Measurements from ENCODE around the gene PVRIG.
"Not testable (repeated sequence)": the region's sequence is repeated elsewhere in the genome, so short reads cannot be mapped to it uniquely, and the experiment has no call there.

Gene PVRIG

DNA sequence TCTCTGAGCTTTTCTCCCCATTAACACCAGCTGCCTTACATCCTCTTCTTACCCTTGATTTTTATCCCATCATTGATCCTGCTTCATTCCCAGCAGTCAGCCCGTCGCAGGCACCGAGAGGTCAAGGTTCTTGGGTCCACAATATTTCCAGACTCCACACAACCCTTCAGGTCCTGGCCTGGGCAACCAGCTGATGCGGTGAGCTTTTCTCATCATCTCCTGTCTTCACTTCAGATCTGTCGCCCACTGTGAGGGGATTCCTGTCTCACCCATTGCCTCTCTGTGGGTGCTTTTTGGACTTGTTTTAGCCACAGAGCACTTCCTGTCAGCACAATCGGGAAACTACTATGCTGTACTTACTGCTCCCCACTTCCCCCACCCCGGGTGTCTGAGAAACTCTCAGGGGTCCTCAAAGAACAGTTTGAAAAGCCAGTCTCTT is 8.4 kb upstream of the PVRIG start:
- TF ChIP-seq GABPA (IDR thresholded peaks at IDR 0.05; ENCODE audit: low read depth), result no peak
- TF ChIP-seq, protein P1, sequence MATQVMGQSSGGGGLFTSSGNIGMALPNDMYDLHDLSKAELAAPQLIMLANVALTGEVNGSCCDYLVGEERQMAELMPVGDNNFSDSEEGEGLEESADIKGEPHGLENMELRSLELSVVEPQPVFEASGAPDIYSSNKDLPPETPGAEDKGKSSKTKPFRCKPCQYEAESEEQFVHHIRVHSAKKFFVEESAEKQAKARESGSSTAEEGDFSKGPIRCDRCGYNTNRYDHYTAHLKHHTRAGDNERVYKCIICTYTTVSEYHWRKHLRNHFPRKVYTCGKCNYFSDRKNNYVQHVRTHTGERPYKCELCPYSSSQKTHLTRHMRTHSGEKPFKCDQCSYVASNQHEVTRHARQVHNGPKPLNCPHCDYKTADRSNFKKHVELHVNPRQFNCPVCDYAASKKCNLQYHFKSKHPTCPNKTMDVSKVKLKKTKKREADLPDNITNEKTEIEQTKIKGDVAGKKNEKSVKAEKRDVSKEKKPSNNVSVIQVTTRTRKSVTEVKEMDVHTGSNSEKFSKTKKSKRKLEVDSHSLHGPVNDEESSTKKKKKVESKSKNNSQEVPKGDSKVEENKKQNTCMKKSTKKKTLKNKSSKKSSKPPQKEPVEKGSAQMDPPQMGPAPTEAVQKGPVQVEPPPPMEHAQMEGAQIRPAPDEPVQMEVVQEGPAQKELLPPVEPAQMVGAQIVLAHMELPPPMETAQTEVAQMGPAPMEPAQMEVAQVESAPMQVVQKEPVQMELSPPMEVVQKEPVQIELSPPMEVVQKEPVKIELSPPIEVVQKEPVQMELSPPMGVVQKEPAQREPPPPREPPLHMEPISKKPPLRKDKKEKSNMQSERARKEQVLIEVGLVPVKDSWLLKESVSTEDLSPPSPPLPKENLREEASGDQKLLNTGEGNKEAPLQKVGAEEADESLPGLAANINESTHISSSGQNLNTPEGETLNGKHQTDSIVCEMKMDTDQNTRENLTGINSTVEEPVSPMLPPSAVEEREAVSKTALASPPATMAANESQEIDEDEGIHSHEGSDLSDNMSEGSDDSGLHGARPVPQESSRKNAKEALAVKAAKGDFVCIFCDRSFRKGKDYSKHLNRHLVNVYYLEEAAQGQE (IDR thresholded peaks at IDR 0.05; ENCODE audit: insufficient replicate concordance, low read depth), result no peak
- no peak for TF ChIP-seq POLR2AphosphoS5 (IDR thresholded peaks at IDR 0.05; ENCODE audit: low read depth)
- no peak for TF ChIP-seq SPI1 (IDR thresholded peaks at IDR 0.05; ENCODE audit: borderline replicate concordance, low read depth)
- TF ChIP-seq, protein P2, sequence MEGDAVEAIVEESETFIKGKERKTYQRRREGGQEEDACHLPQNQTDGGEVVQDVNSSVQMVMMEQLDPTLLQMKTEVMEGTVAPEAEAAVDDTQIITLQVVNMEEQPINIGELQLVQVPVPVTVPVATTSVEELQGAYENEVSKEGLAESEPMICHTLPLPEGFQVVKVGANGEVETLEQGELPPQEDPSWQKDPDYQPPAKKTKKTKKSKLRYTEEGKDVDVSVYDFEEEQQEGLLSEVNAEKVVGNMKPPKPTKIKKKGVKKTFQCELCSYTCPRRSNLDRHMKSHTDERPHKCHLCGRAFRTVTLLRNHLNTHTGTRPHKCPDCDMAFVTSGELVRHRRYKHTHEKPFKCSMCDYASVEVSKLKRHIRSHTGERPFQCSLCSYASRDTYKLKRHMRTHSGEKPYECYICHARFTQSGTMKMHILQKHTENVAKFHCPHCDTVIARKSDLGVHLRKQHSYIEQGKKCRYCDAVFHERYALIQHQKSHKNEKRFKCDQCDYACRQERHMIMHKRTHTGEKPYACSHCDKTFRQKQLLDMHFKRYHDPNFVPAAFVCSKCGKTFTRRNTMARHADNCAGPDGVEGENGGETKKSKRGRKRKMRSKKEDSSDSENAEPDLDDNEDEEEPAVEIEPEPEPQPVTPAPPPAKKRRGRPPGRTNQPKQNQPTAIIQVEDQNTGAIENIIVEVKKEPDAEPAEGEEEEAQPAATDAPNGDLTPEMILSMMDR (IDR thresholded peaks at IDR 0.05; ENCODE audit: insufficient read depth, low read length), result no peak
- DNase-seq (ENCODE audit: low read depth in 1 of 2, low spot score in 1 of 2), result no peak
- H3K4me3 ChIP-seq (replicated peaks; ENCODE audit: insufficient read depth, low read length), result no peak overlapping the region
- no peaks in the 10 kb centered on the region for H3K27me3 ChIP-seq (ENCODE audit: insufficient read depth, poor library complexity, severe bottlenecking)
- no peak overlapping the region for H3K27ac ChIP-seq (replicated peaks)

DNA sequence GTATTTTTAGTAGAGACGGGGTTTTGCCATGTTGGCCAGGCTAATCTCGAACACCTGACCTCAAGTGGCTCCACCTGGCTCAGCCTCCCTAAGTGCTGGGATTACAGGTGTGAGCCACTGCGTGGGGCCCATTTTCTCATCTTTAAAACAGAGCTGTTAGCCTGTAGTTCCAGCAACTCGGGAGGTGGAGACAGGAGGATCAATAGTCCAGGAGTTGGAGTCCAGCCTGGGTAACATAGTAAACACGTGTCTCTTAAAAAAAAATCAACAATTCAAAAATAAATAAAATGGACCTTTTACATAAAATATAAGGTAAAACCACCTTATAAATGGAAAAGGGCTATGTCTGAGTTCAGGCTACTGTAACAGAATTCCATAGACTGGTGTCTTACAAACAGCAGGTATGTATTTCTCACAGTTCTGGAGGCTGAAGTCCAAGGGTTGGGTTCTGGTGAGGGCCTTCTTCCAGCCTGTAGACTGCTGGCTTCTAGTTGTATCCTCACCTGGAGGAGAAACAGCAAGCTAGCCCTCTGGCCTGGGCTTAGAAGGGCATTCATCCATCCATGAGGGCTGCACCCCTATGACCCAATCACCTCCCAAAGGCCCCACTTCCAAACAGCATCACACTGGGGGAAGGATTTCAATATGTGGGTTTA is 7.0 kb upstream of the PVRIG start:
- H3K27ac ChIP-seq (replicated peaks), result no peak overlapping the region
- DNase-seq (ENCODE audit: low read depth in 1 of 2, low spot score in 1 of 2), result no peak
- TF ChIP-seq SPI1 (IDR thresholded peaks at IDR 0.05; ENCODE audit: borderline replicate concordance, low read depth) (no peak), GABPA (IDR thresholded peaks at IDR 0.05; ENCODE audit: low read depth) (no peak), POLR2AphosphoS5 (IDR thresholded peaks at IDR 0.05; ENCODE audit: low read depth) (no peak)
- TF ChIP-seq, protein P1 (IDR thresholded peaks at IDR 0.05; ENCODE audit: insufficient replicate concordance, low read depth), result no peak
- TF ChIP-seq, protein P2 (IDR thresholded peaks at IDR 0.05; ENCODE audit: insufficient read depth, low read length), result no peak

DNA sequence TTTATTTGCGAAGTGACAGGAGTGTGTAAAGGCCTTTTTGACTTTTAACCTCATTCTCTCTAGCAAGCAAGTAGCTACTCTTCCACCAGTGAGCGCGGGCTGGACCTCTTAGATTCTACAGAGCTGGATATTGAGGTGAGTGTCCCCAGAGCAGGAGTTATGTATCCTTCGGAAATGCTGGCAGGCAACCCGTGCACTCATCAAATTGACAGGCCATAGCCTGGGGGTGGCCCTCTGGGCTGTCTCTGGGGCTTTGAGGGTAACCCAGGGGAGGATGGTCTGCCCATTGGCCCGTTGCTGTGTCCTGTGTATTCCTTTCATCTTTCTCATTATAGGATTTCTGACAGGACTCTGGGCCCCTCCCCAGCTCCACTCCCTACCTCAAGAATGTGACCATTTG is 6.1 kb upstream of the PVRIG start:
- Histone ChIP-seq H3K27ac (replicated peaks) (no peak overlapping the region), H3K4me3 (replicated peaks; ENCODE audit: insufficient read depth, low read length) (no peak overlapping the region), H3K27me3 (ENCODE audit: insufficient read depth, poor library complexity, severe bottlenecking) (no peaks in the 10 kb centered on the region)
- no peak for TF ChIP-seq SPI1 (IDR thresholded peaks at IDR 0.05; ENCODE audit: borderline replicate concordance, low read depth)
- TF ChIP-seq POLR2AphosphoS5 (IDR thresholded peaks at IDR 0.05; ENCODE audit: low read depth), result no peak
- TF ChIP-seq, protein P1 (IDR thresholded peaks at IDR 0.05; ENCODE audit: insufficient replicate concordance, low read depth), result no peak
- no peak for TF ChIP-seq GABPA (IDR thresholded peaks at IDR 0.05; ENCODE audit: low read depth)
- TF ChIP-seq, protein P2 (IDR thresholded peaks at IDR 0.05; ENCODE audit: insufficient read depth, low read length), result no peak
- DNase-seq (ENCODE audit: low read depth in 1 of 2, low spot score in 1 of 2), result no peak

More for the DNA sequence above, 7.0 kb upstream of the PVRIG start:
- H3K4me3 ChIP-seq (replicated peaks; ENCODE audit: insufficient read depth, low read length), result no peak overlapping the region
- no peaks in the 10 kb centered on the region for H3K27me3 ChIP-seq (ENCODE audit: insufficient read depth, poor library complexity, severe bottlenecking)

DNA sequence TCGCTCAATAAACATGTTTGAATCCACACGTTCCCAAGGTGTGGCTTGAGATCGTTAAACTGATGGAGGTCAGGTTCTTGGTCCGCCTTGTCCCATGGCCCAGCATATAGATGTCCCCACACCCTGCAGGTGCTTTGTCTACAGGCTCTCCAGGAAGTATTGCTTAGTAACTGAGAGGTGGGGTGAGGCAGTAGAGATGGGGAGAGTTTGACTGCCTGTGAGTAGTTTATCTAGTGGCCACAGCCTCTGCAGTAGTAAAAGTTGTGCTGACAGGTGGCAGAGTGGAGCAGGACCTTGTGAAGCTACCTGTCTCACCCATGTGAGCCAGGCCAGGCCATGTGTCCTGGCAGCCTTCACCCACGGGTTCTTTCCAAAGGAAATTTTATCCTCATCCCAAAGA is 5.4 kb upstream of the PVRIG start:
- H3K27ac ChIP-seq (replicated peaks); DNase-seq (ENCODE audit: low read depth in 1 of 2, low spot score in 1 of 2); H3K27me3 ChIP-seq (ENCODE audit: insufficient read depth, poor library complexity, severe bottlenecking); H3K4me3 ChIP-seq (replicated peaks; ENCODE audit: insufficient read depth, low read length): not testable (repeated sequence)

Measured in HL-60 (cell line).